K562 (cell line): Measurements from ENCODE around the gene FCER2. TPM values are rescaled to one million over a fixed set of nuclear protein-coding genes. Genes with fewer than 3 reads are reported as not detected.

Source experiments
- CCAR2 ChIP-seq: fragments of 200-400 bp; formaldehyde crosslinking; IDR thresholded peaks from 2 replicates; pipeline ENCODE4 v1.6.1; 2017; ENCODE audit warnings: mild to moderate bottlenecking, low read depth, low read length
- CHCHD3 ChIP-seq: fragments of 250-450 bp; sonication (Bioruptor Pico); IDR thresholded peaks from 2 replicates; pipeline ENCODE4 v2.1.2; 2022; ENCODE audit warnings: mild to moderate bottlenecking
- MIER1 ChIP-seq: fragments of 450-650 bp; IDR thresholded peaks from 2 replicates; pipeline ENCODE4 v1.6.1; 2016; ENCODE audit warnings: antibody characterized with exemption, mild to moderate bottlenecking, low read depth
- NR3C1 ChIP-seq: sonication (generic); formaldehyde crosslinking; IDR thresholded peaks from 2 replicates; pipeline ENCODE4 v1.8.1; 2022; ENCODE audit warnings: missing genetic modification reagents
- NR4A1 ChIP-seq, 2 experiments: fragments of 250-450 bp in 1 of 2; fragments of 450-650 bp in 1 of 2; sonication (Bioruptor Pico) in 1 of 2; IDR thresholded peaks; 2 replicates each; pipeline versions ENCODE4 v1.4.0 to v1.6.1; 2016 to 2020; ENCODE audit warnings: mild to moderate bottlenecking in 2 of 2, missing compliant biosample characterization in 1 of 2, missing genetic modification characterization in 1 of 2, moderate library complexity in 1 of 2
- POLR2AphosphoS2 ChIP-seq: IDR thresholded peaks from 2 replicates; pipeline ENCODE4 v1.6.1; 2012; ENCODE audit warnings: low read length, improper control_type of control experiment
- RBFOX2 ChIP-seq: fragments of 200-400 bp; formaldehyde crosslinking; IDR thresholded peaks from 2 replicates; pipeline ENCODE4 v1.6.1; 2017; ENCODE audit warnings: low read depth, mild to moderate bottlenecking, low read length, moderate library complexity
- RNF2 ChIP-seq: sonication (generic); IDR thresholded peaks from 2 replicates; pipeline ENCODE4 v1.6.1; 2016
- ZFPM2 ChIP-seq: fragments of 250-450 bp; sonication (Bioruptor Pico); IDR thresholded peaks from 2 replicates; pipeline ENCODE4 v1.5.1; 2022; ENCODE audit warnings: mild to moderate bottlenecking
- ZNF217 ChIP-seq: sonication (generic); formaldehyde crosslinking; IDR thresholded peaks from 2 replicates; pipeline ENCODE4 v1.8.0; 2022; ENCODE audit warnings: mild to moderate bottlenecking, missing genetic modification reagents
- ZNF324 ChIP-seq: fragments of 250-450 bp; sonication (Bioruptor Pico); IDR thresholded peaks from 2 replicates; pipeline ENCODE4 v1.4.0; 2020; ENCODE audit warnings: mild to moderate bottlenecking
- polyA plus RNA-seq, 8 experiments: library from polyadenylated mRNA; depleted of rRNA in 4 of 8; stranded (reverse) in 5 of 8; unstranded in 3 of 8; fragments of >200 nt; fragmentation: Nextera tagmentation in 2 of 8; fragmentation: Illumina TruSeq in 1 of 8; extraction: Ambion mirVana in 2 of 8; extraction: Trizol in 1 of 8; gene quantifications; 2 replicates each; pipeline versions ENCODE4 v1.2.1 to v1.2.3, GENCODE V29; 2011 to 2014; ENCODE audit warnings: inconsistent platforms in 1 of 8, missing spikeins in 1 of 8
- total RNA-seq, 7 experiments: library from RNA; depleted of rRNA in 6 of 7; stranded (reverse); fragments of >200 nt in 6 of 7; fragmentation: Illumina TruSeq in 2 of 7; extraction: Trizol in 2 of 7; gene quantifications; 2 replicates each; pipeline versions ENCODE4 v1.2.1 to v1.2.3, GENCODE V29; 2011 to 2021; ENCODE audit warnings: low replicate concordance in 1 of 7
- TF ChIP-seq, protein P1 (sequence below): fragments of 450-650 bp; formaldehyde crosslinking; IDR thresholded peaks from 2 replicates; pipeline ENCODE4 v1.4.0; 2022; ENCODE audit warnings: missing genetic modification characterization
- TF ChIP-seq, protein P2 (sequence below), 2 experiments: fragments of 450-650 bp in 1 of 2; sonication (generic) in 1 of 2; formaldehyde crosslinking; conservative IDR thresholded peaks; 2 replicates each; pipeline versions ENCODE4 v1.4.0 to v1.8.1; 2020 to 2022; ENCODE audit warnings: mild to moderate bottlenecking in 1 of 2, missing genetic modification reagents in 1 of 2

FCER2 gene
- total and polyA plus RNA-seq, 9 of the 15 experiments (the other 6 are each of a cell fraction or from before 2014, with no cell fraction given): 0.11 TPM; not detected in 8

DNA sequence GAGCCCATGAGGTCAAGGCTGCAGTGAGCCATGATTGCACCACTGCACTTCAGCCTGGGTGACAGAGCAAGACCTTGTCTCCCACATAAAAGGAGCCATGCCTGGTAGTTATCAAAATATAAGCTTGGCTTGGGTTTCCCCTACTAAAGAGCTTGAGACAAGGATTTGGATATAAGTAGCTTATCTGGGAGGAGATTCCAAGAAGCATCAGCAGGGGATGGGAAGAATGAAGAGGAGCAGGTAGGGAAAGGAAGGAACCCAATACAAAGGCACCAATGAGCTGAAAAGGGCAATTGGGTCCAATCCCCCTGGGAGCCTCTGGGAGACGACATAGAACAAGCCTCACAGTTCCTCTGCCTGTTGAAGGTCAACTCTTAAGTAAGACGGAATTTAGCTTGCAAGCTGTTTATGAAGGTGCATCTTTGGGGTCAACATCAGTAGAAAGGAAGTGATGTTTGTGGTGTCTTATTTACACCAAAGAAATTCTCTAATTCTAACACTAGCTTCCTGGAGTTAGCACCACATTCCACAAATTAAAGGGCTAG lies 37.4 kb upstream of the FCER2 start (continued):
- TF ChIP-seq, protein P1, sequence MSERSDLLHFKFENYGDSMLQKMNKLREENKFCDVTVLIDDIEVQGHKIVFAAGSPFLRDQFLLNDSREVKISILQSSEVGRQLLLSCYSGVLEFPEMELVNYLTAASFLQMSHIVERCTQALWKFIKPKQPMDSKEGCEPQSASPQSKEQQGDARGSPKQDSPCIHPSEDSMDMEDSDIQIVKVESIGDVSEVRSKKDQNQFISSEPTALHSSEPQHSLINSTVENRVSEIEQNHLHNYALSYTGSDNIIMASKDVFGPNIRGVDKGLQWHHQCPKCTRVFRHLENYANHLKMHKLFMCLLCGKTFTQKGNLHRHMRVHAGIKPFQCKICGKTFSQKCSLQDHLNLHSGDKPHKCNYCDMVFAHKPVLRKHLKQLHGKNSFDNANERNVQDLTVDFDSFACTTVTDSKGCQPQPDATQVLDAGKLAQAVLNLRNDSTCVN (CRISPR knock-in tag): no peak
- no peak for TF ChIP-seq RNF2
- no peak for TF ChIP-seq NR3C1 (CRISPR knock-in tag)
- TF ChIP-seq, protein P2, sequence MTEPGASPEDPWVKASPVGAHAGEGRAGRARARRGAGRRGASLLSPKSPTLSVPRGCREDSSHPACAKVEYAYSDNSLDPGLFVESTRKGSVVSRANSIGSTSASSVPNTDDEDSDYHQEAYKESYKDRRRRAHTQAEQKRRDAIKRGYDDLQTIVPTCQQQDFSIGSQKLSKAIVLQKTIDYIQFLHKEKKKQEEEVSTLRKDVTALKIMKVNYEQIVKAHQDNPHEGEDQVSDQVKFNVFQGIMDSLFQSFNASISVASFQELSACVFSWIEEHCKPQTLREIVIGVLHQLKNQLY (CRISPR knock-in tag; conservative IDR thresholded peaks at IDR 0.05): no peak
- no peak for TF ChIP-seq NR4A1 (CRISPR knock-in tag; IDR thresholded peaks at IDR 0.05)
- TF ChIP-seq NR4A1 (tag; IDR thresholded peaks at IDR 0.05): no peak
- no peak for TF ChIP-seq MIER1
- TF ChIP-seq CHCHD3 (CRISPR knock-in tag): no peak
- no peak for TF ChIP-seq CCAR2
- TF ChIP-seq ZNF217: no peak
- TF ChIP-seq POLR2AphosphoS2: no peak
- no peak for TF ChIP-seq RBFOX2
- TF ChIP-seq ZFPM2 (CRISPR knock-in tag): no peak
- no peak for TF ChIP-seq ZNF324
